ENCODE data around the gene KDF1.

Gene KDF1

GRCh38 chr1:26970810-26971209 lies 10.5 kb upstream of the KDF1 start:
- peaks cover 0 to 5% (median 0%) of the 10 kb centered on the region in 5 experiments for H3K27me3 ChIP-seq (replicated peaks in 2 of 5; ENCODE audit: control insufficient read depth in 4 of 5, insufficient read depth in 5 of 5, low read length in 4 of 5)
- 98% methylated on average over 7 of the region's 7 CpGs for WGBS (ENCODE audit: insufficient coverage)
- ChIA-PET CTCF (interaction anchor here (0.7 to 5.6 kb wide), 2 partner anchors 26 to 130 kb away, joined by 3 to 61 read pairs; no protein-coding TSS in a partner anchor), POLR2A (no interaction called here)
- peaks cover 0 to 13% (median 13%) of the 10 kb centered on the region in 4 experiments for H3K4me1 ChIP-seq (ENCODE audit: control extremely low read depth in 1 of 4, control insufficient read depth in 4 of 4, insufficient read depth in 4 of 4, low read length in 3 of 4)
- H3K9me3 ChIP-seq (ENCODE audit: control extremely low read depth in 1 of 5, control insufficient read depth in 4 of 5, insufficient read depth in 2 of 5, low read depth in 1 of 5, low read length in 4 of 5), result no peaks in the 10 kb centered on the region
- no peak overlapping the region for H3K4me3 ChIP-seq (ENCODE audit: control insufficient read depth in 1 of 7, extremely low read depth in 1 of 7, insufficient read depth in 4 of 7, low read depth in 2 of 7, low read length in 6 of 7)
- H3K27ac ChIP-seq (ENCODE audit: insufficient read depth in 1 of 2, low read depth in 1 of 2, low read length in 2 of 2, poor library complexity in 1 of 2, severe bottlenecking in 2 of 2), result no peak overlapping the region
- H3K36me3 ChIP-seq (ENCODE audit: control insufficient read depth in 4 of 4, insufficient read depth in 4 of 4, low read length in 3 of 4), result no peaks in the 10 kb centered on the region
- DNase-seq, result no peak

GRCh38 chr1:26965628-26966027 lies 5.4 kb upstream of the KDF1 start:
- WGBS (ENCODE audit: insufficient coverage), result 100% methylated on average over 3 of the region's 9 CpGs
- no peak for DNase-seq
- Histone ChIP-seq H3K27me3 (replicated peaks in 2 of 5; ENCODE audit: control insufficient read depth in 4 of 5, insufficient read depth in 5 of 5, low read length in 4 of 5) (peaks cover 0 to 16% (median 15%) of the 10 kb centered on the region in 5 experiments), H3K36me3 (ENCODE audit: control insufficient read depth in 4 of 4, insufficient read depth in 4 of 4, low read length in 3 of 4) (no peaks in the 10 kb centered on the region), H3K9me3 (ENCODE audit: control extremely low read depth in 1 of 5, control insufficient read depth in 4 of 5, insufficient read depth in 2 of 5, low read depth in 1 of 5, low read length in 4 of 5) (no peaks in the 10 kb centered on the region), H3K4me3 (ENCODE audit: control insufficient read depth in 1 of 7, extremely low read depth in 1 of 7, insufficient read depth in 4 of 7, low read depth in 2 of 7, low read length in 6 of 7) (no peak overlapping the region), H3K4me1 (ENCODE audit: control extremely low read depth in 1 of 4, control insufficient read depth in 4 of 4, insufficient read depth in 4 of 4, low read length in 3 of 4) (peaks cover 0 to 3% (median 0%) of the 10 kb centered on the region in 4 experiments), H3K27ac (ENCODE audit: insufficient read depth in 1 of 2, low read depth in 1 of 2, low read length in 2 of 2, poor library complexity in 1 of 2, severe bottlenecking in 2 of 2) (no peak overlapping the region)
- ChIA-PET CTCF (interaction anchor here (1.2 to 5.6 kb wide), 5 partner anchors 9 to 132 kb away, joined by 3 to 61 read pairs (median 5); no protein-coding TSS in a partner anchor), POLR2A (no interaction called here)

- WGBS (ENCODE audit: insufficient coverage), result 93% methylated on average over 4 of the region's 6 CpGs
These were observed 4.9 kb upstream of the KDF1 start for GRCh38 chr1:26965213-26965612.

GRCh38 chr1:26961826-26962225 lies 1.6 kb upstream of the KDF1 start:
- no peak overlapping the region for H3K4me3 ChIP-seq (ENCODE audit: control insufficient read depth in 1 of 7, extremely low read depth in 1 of 7, insufficient read depth in 4 of 7, low read depth in 2 of 7, low read length in 6 of 7)
- peak; percentile 14 to 80 (median 67) for DNase-seq
- 86% methylated on average over 1 of the region's 3 CpGs for WGBS (ENCODE audit: insufficient coverage)

More at GRCh38 chr1:26965213-26965612, 4.9 kb upstream of the KDF1 start:
- Histone ChIP-seq H3K27ac (ENCODE audit: insufficient read depth in 1 of 2, low read depth in 1 of 2, low read length in 2 of 2, poor library complexity in 1 of 2, severe bottlenecking in 2 of 2) (no peak overlapping the region), H3K9me3 (ENCODE audit: control extremely low read depth in 1 of 5, control insufficient read depth in 4 of 5, insufficient read depth in 2 of 5, low read depth in 1 of 5, low read length in 4 of 5) (no peaks in the 10 kb centered on the region), H3K36me3 (ENCODE audit: control insufficient read depth in 4 of 4, insufficient read depth in 4 of 4, low read length in 3 of 4) (no peaks in the 10 kb centered on the region), H3K4me3 (ENCODE audit: control insufficient read depth in 1 of 7, extremely low read depth in 1 of 7, insufficient read depth in 4 of 7, low read depth in 2 of 7, low read length in 6 of 7) (no peak overlapping the region), H3K27me3 (replicated peaks in 2 of 5; ENCODE audit: control insufficient read depth in 4 of 5, insufficient read depth in 5 of 5, low read length in 4 of 5) (peaks cover 0 to 20% (median 18%) of the 10 kb centered on the region in 5 experiments), H3K4me1 (ENCODE audit: control extremely low read depth in 1 of 4, control insufficient read depth in 4 of 4, insufficient read depth in 4 of 4, low read length in 3 of 4) (peaks cover 0 to 5% (median 3%) of the 10 kb centered on the region in 4 experiments)
- CTCF ChIA-PET, result interaction anchor here (4.9 to 5.6 kb wide), 2 partner anchors 19 to 32 kb away, joined by 36 to 61 read pairs; no protein-coding TSS in a partner anchor
- DNase-seq, result no peak
- POLR2A ChIA-PET, result no interaction called here

GRCh38 chr1:26960625-26960966 lies 328 bp upstream of the KDF1 start:
- ChIA-PET POLR2A (interaction anchor here (0.6 kb wide), 1 partner anchor 124 kb away, joined by 3 read pairs; no protein-coding TSS in a partner anchor), CTCF (interaction anchor here (1.2 kb wide), 1 partner anchor 137 kb away, joined by 3 read pairs; no protein-coding TSS in a partner anchor)
- Histone ChIP-seq H3K27me3 (replicated peaks in 2 of 5; ENCODE audit: control insufficient read depth in 4 of 5, insufficient read depth in 5 of 5, low read length in 4 of 5) (peaks cover 6 to 54% (median 30%) of the 10 kb centered on the region in 5 experiments), H3K36me3 (ENCODE audit: control insufficient read depth in 4 of 4, insufficient read depth in 4 of 4, low read length in 3 of 4) (no peaks in the 10 kb centered on the region), H3K4me1 (ENCODE audit: control extremely low read depth in 1 of 4, control insufficient read depth in 4 of 4, insufficient read depth in 4 of 4, low read length in 3 of 4) (peaks cover 0 to 16% (median 13%) of the 10 kb centered on the region in 4 experiments), H3K4me3 (ENCODE audit: control insufficient read depth in 1 of 7, extremely low read depth in 1 of 7, insufficient read depth in 4 of 7, low read depth in 2 of 7, low read length in 6 of 7) (peak overlapping the region in 4 of 7 experiments; percentile 46 to 68 (median 56)), H3K9me3 (ENCODE audit: control extremely low read depth in 1 of 5, control insufficient read depth in 4 of 5, insufficient read depth in 2 of 5, low read depth in 1 of 5, low read length in 4 of 5) (peaks cover 2 to 10% (median 6%) of the 10 kb centered on the region in 5 experiments), H3K27ac (ENCODE audit: insufficient read depth in 1 of 2, low read depth in 1 of 2, low read length in 2 of 2, poor library complexity in 1 of 2, severe bottlenecking in 2 of 2) (no peak overlapping the region)
- no peak for DNase-seq
- WGBS (ENCODE audit: insufficient coverage), result 57% methylated on average over 3 of the region's 3 CpGs

More at GRCh38 chr1:26961826-26962225, 1.6 kb upstream of the KDF1 start:
- peaks cover 0 to 16% (median 13%) of the 10 kb centered on the region in 4 experiments for H3K4me1 ChIP-seq (ENCODE audit: control extremely low read depth in 1 of 4, control insufficient read depth in 4 of 4, insufficient read depth in 4 of 4, low read length in 3 of 4)
- ChIA-PET CTCF (interaction anchor here (1.0 kb wide), 2 partner anchors 35 to 47 kb away, joined by 3 read pairs; no protein-coding TSS in a partner anchor), POLR2A (no interaction called here)
- H3K36me3 ChIP-seq (ENCODE audit: control insufficient read depth in 4 of 4, insufficient read depth in 4 of 4, low read length in 3 of 4), result no peaks in the 10 kb centered on the region
- peaks cover 6 to 53% (median 28%) of the 10 kb centered on the region in 5 experiments for H3K27me3 ChIP-seq (replicated peaks in 2 of 5; ENCODE audit: control insufficient read depth in 4 of 5, insufficient read depth in 5 of 5, low read length in 4 of 5)
- H3K27ac ChIP-seq (ENCODE audit: insufficient read depth in 1 of 2, low read depth in 1 of 2, low read length in 2 of 2, poor library complexity in 1 of 2, severe bottlenecking in 2 of 2), result no peak overlapping the region
- no peaks in the 10 kb centered on the region for H3K9me3 ChIP-seq (ENCODE audit: control extremely low read depth in 1 of 5, control insufficient read depth in 4 of 5, insufficient read depth in 2 of 5, low read depth in 1 of 5, low read length in 4 of 5)

- H3K27me3 ChIP-seq (replicated peaks in 2 of 5; ENCODE audit: control insufficient read depth in 4 of 5, insufficient read depth in 5 of 5, low read length in 4 of 5), result peaks cover 6 to 54% (median 30%) of the 10 kb centered on the region in 5 experiments
- POLR2A ChIA-PET, result no interaction called here
- peak overlapping the region in 3 of 7 experiments; percentile 55 to 68 (median 56) for H3K4me3 ChIP-seq (ENCODE audit: control insufficient read depth in 1 of 7, extremely low read depth in 1 of 7, insufficient read depth in 4 of 7, low read depth in 2 of 7, low read length in 6 of 7)
- peaks cover 2 to 10% (median 6%) of the 10 kb centered on the region in 5 experiments for H3K9me3 ChIP-seq (ENCODE audit: control extremely low read depth in 1 of 5, control insufficient read depth in 4 of 5, insufficient read depth in 2 of 5, low read depth in 1 of 5, low read length in 4 of 5)
- 19% methylated on average over 8 of the region's 13 CpGs for WGBS (ENCODE audit: insufficient coverage)
- CTCF ChIA-PET, result no interaction called here
- no peak overlapping the region for H3K27ac ChIP-seq (ENCODE audit: insufficient read depth in 1 of 2, low read depth in 1 of 2, low read length in 2 of 2, poor library complexity in 1 of 2, severe bottlenecking in 2 of 2)
- peaks cover 0 to 16% (median 13%) of the 10 kb centered on the region in 4 experiments for H3K4me1 ChIP-seq (ENCODE audit: control extremely low read depth in 1 of 4, control insufficient read depth in 4 of 4, insufficient read depth in 4 of 4, low read length in 3 of 4)
- no peaks in the 10 kb centered on the region for H3K36me3 ChIP-seq (ENCODE audit: control insufficient read depth in 4 of 4, insufficient read depth in 4 of 4, low read length in 3 of 4)
- no peak for DNase-seq
These were observed 998 bp downstream of the KDF1 start for GRCh38 chr1:26959270-26959669.

GRCh38 chr1:26957306-26957705 lies 3.0 kb downstream of the KDF1 start:
- Histone ChIP-seq H3K36me3 (ENCODE audit: control insufficient read depth in 4 of 4, insufficient read depth in 4 of 4, low read length in 3 of 4) (no peaks in the 10 kb centered on the region), H3K4me1 (ENCODE audit: control extremely low read depth in 1 of 4, control insufficient read depth in 4 of 4, insufficient read depth in 4 of 4, low read length in 3 of 4) (peaks cover 0 to 16% (median 13%) of the 10 kb centered on the region in 4 experiments), H3K9me3 (ENCODE audit: control extremely low read depth in 1 of 5, control insufficient read depth in 4 of 5, insufficient read depth in 2 of 5, low read depth in 1 of 5, low read length in 4 of 5) (peaks cover 2 to 10% (median 6%) of the 10 kb centered on the region in 5 experiments), H3K27me3 (replicated peaks in 2 of 5; ENCODE audit: control insufficient read depth in 4 of 5, insufficient read depth in 5 of 5, low read length in 4 of 5) (peaks cover 6 to 51% (median 30%) of the 10 kb centered on the region in 5 experiments), H3K27ac (ENCODE audit: insufficient read depth in 1 of 2, low read depth in 1 of 2, low read length in 2 of 2, poor library complexity in 1 of 2, severe bottlenecking in 2 of 2) (no peak overlapping the region), H3K4me3 (ENCODE audit: control insufficient read depth in 1 of 7, extremely low read depth in 1 of 7, insufficient read depth in 4 of 7, low read depth in 2 of 7, low read length in 6 of 7) (no peak overlapping the region)
- ChIA-PET CTCF (interaction anchor here (1.8 kb wide), 1 partner anchor 9 kb away, joined by 5 read pairs; no protein-coding TSS in a partner anchor), POLR2A (no interaction called here)
- DNase-seq, result no peak
- 100% methylated on average over 3 of the region's 3 CpGs for WGBS (ENCODE audit: insufficient coverage)
